B cell (primary cell): ENCODE measurements around the gene SACM1L. TPM values are rescaled to one million over a fixed set of nuclear protein-coding genes. Genes with fewer than 3 reads are reported as not detected.
"Not testable (repeated sequence)": the region's sequence is repeated elsewhere in the genome, so short reads cannot be mapped to it uniquely, and the experiment has no call there.

Source experiments
- ATAC-seq: fragments of 200-7000 bp; cut with Tn5 transposase; one replicate; pipeline ENCODE4 v1.10.0; 2021; ENCODE audit warnings: low read depth, mild to moderate bottlenecking, moderate number of reproducible peaks, moderate library complexity
- CTCF ChIA-PET: fragments of 350-600 bp; sonication (Branson Sonifier 250); formaldehyde crosslinking; loops from one replicate; lab custom pipeline; 2021; ENCODE audit warnings: antibody characterized with exemption, inconsistent platforms; lab: Charles Lee
- POLR2A ChIA-PET: fragments of 350-600 bp; sonication (Branson Sonifier 250); formaldehyde crosslinking; loops from one replicate; lab custom pipeline; 2021; ENCODE audit warnings: antibody characterized with exemption; lab: Charles Lee
- DNase-seq: peaks from one replicate; pipeline ENCODE4 v3.0.0; 2013
- H2AFZ ChIP-seq: 2 replicates; pipeline ENCODE4 v1.6.1; 2012; ENCODE audit warnings: mild to moderate bottlenecking, low read depth, low read length; ENCODE audit not compliant: insufficient read depth, poor library complexity, severe bottlenecking
- H3K27ac ChIP-seq, 2 donors: 1 replicate in 1 of 2; 2 replicates in 1 of 2; pipeline ENCODE4 v1.5.1; 2012 to 2013; ENCODE audit warnings: low read length in 2 of 2, mild to moderate bottlenecking in 2 of 2, moderate library complexity in 1 of 2
- H3K27me3 ChIP-seq, 4 experiments: fragments of 200-600 bp in 1 of 4; sonication (generic) in 1 of 4; replicated peaks in 1 of 4; 1 replicate in 2 of 4; 2 replicates in 2 of 4; pipeline versions ENCODE4 v1.6.1 to v1.7.0; 2013 to 2016; ENCODE audit warnings: low read length in 3 of 4, mild to moderate bottlenecking in 2 of 4, mixed read lengths in 1 of 4, moderate library complexity in 1 of 4; ENCODE audit not compliant: insufficient read depth in 4 of 4, control insufficient read depth in 3 of 4; ENCODE audit errors: control extremely low read depth in 1 of 4
- H3K36me3 ChIP-seq, 2 experiments: replicated peaks in 1 of 2; 1 replicate in 1 of 2; 2 replicates in 1 of 2; pipeline versions ENCODE4 v1.6.1 to v1.7.1; 2013; ENCODE audit warnings: low read length in 1 of 2; ENCODE audit not compliant: insufficient read depth in 2 of 2, control insufficient read depth in 1 of 2; ENCODE audit errors: control extremely low read depth in 1 of 2, extremely low read depth in 1 of 2
- H3K4me1 ChIP-seq, 2 donors: fragments of 200-600 bp in 1 of 2; sonication (generic) in 1 of 2; 1 replicate in 1 of 2; 2 replicates in 1 of 2; pipeline versions ENCODE4 v1.5.1 to v1.6.1; 2013 to 2017; ENCODE audit warnings: low read length in 2 of 2; ENCODE audit not compliant: control insufficient read depth in 2 of 2, insufficient read depth in 2 of 2
- H3K4me2 ChIP-seq: replicated peaks from 2 replicates; pipeline ENCODE3; 2012; ENCODE audit warnings: mild to moderate bottlenecking, low read depth, low read length; ENCODE audit not compliant: poor library complexity, severe bottlenecking
- H3K4me3 ChIP-seq, 5 experiments: fragments of 200-600 bp in 1 of 5; sonication (generic) in 1 of 5; 1 replicate in 3 of 5; 2 replicates in 2 of 5; pipeline versions ENCODE4 v1.5.1 to v1.7.0; 2011 to 2016; ENCODE audit warnings: low read length in 4 of 5, mild to moderate bottlenecking in 4 of 5, low read depth in 2 of 5, control low read depth in 1 of 5, moderate library complexity in 1 of 5; ENCODE audit not compliant: insufficient read depth in 1 of 5; ENCODE audit errors: control extremely low read depth in 1 of 5, extremely low read depth in 1 of 5
- H3K79me2 ChIP-seq: fragments of 200-600 bp; sonication (generic); one replicate; pipeline ENCODE4 v1.6.0; 2016; ENCODE audit warnings: low read length; ENCODE audit not compliant: control insufficient read depth, insufficient read depth
- H3K9ac ChIP-seq: fragments of 200-600 bp; sonication (generic); 2 replicates; pipeline ENCODE4 v1.6.1; 2017; ENCODE audit warnings: mild to moderate bottlenecking, low read length, moderate library complexity
- H3K9me3 ChIP-seq, 3 donors: one replicate each; pipeline versions ENCODE4 v1.6.1 to v1.7.1; 2013; ENCODE audit warnings: low read length in 2 of 3; ENCODE audit not compliant: control insufficient read depth in 2 of 3, insufficient read depth in 1 of 3; ENCODE audit errors: control extremely low read depth in 1 of 3
- H4K20me1 ChIP-seq: 2 replicates; pipeline ENCODE4 v1.6.0; 2012; ENCODE audit warnings: mild to moderate bottlenecking, low read length; ENCODE audit not compliant: insufficient read depth, control insufficient read depth, poor library complexity, severe bottlenecking
- H3K27ac Mint-ChIP-seq: one replicate; pipeline ENCODE4 v1.8.0; 2021; ENCODE audit warnings: mixed read lengths
- H3K27me3 Mint-ChIP-seq: one replicate; pipeline ENCODE4 v1.8.0; 2021; ENCODE audit warnings: mixed read lengths
- H3K4me1 Mint-ChIP-seq: one replicate; pipeline ENCODE4 v1.8.0; 2021; ENCODE audit warnings: mixed read lengths
- H3K4me3 Mint-ChIP-seq: one replicate; pipeline ENCODE4 v1.8.0; 2021; ENCODE audit warnings: mixed read lengths
- H3K9me3 Mint-ChIP-seq: one replicate; pipeline ENCODE4 v1.8.0; 2022; ENCODE audit warnings: mixed read lengths; ENCODE audit not compliant: insufficient read depth
- EZH2 ChIP-seq: IDR thresholded peaks from 2 replicates; pipeline ENCODE4 v1.6.1; 2012; ENCODE audit warnings: borderline replicate concordance, low read depth, mild to moderate bottlenecking, moderate library complexity, low read length; ENCODE audit not compliant: insufficient read depth, poor library complexity, severe bottlenecking
- WGBS: methylation state at CpG from one replicate; pipeline ENCODE4 v1.1.5; 2013; ENCODE audit warnings: missing lambda C conversion rate; ENCODE audit not compliant: insufficient coverage; 5-methylcytosine and 5-hydroxymethylcytosine counted together
- intact Hi-C: fragments of 100-400 bp; cut with micrococcal nuclease; formaldehyde crosslinking; loops from one replicate; pipeline ENCODE4 v1.10.0; 2022
- polyA plus RNA-seq: library from polyadenylated mRNA; depleted of rRNA; stranded (reverse); fragments of >200 nt; gene quantifications from 2 replicates; pipeline ENCODE4 v1.2.3, GENCODE V29; 2012
- total RNA-seq, 2 donors: library from RNA; stranded (reverse); fragments of 120-200 nt in 1 of 2; gene quantifications; 1 replicate in 1 of 2; 2 replicates in 1 of 2; pipeline versions ENCODE4 v1.2.3 to v1.2.4, GENCODE V29; 2013 to 2022
- TF ChIP-seq, protein P1 (sequence below): fragments of 200-600 bp; IDR thresholded peaks from one replicate; pipeline ENCODE4 v1.8.0; 2022; ENCODE audit warnings: antibody characterized with exemption, mild to moderate bottlenecking

The SACM1L gene
- total and polyA plus RNA-seq, 2 donors (not counting 1 experiment from before 2014, with no cell fraction given): 20.7 to 85.7 TPM

DNA sequence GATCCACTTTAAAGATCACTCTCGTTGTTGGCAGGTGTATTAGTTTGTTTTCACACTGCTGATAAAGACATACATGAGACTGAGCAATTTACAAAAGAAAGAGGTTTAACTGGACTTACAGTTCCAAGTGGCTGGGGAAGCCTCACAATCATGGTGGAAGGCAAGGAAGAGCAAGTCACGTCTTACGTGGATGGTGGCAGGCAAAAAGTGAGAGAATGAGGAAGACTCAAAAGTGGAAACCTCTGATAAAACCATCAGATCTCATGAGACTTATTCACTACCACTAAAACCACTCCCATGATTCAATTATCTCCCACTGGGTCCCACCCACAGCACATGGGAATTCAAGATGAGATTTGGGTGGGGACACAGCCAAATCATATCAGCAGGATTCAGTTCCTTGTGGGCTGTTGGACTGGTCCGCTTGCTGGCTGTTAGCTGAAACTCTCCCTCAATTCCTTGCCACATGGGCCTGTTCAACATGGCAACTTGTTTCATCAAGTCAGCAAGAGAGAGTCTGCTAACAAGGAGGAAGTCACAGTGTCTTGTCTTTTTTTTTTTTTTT, 59.9 kb downstream of the SACM1L start:
- H4K20me1 ChIP-seq, H3K79me2 ChIP-seq, H3K27ac Mint-ChIP-seq, POLR2A ChIA-PET, H3K4me2 ChIP-seq, DNase-seq, ATAC-seq, intact Hi-C loops, H3K9ac ChIP-seq, H3K4me1 Mint-ChIP-seq, H3K9me3 ChIP-seq, H3K27me3 ChIP-seq, H3K27me3 Mint-ChIP-seq, H3K9me3 Mint-ChIP-seq, H3K4me1 ChIP-seq, H3K4me3 ChIP-seq, H3K27ac ChIP-seq, H2AFZ ChIP-seq, H3K4me3 Mint-ChIP-seq: not testable (repeated sequence)
- CTCF ChIA-PET: interaction anchor here (0.5 kb wide), 1 partner anchor 89 kb away, joined by 5 read pairs; no protein-coding TSS in a partner anchor
- WGBS: 73% methylated on average over 3 of the region's 4 CpGs
- peaks cover 0 to 15% of the 10 kb centered on the region in 2 experiments for H3K36me3 ChIP-seq

DNA sequence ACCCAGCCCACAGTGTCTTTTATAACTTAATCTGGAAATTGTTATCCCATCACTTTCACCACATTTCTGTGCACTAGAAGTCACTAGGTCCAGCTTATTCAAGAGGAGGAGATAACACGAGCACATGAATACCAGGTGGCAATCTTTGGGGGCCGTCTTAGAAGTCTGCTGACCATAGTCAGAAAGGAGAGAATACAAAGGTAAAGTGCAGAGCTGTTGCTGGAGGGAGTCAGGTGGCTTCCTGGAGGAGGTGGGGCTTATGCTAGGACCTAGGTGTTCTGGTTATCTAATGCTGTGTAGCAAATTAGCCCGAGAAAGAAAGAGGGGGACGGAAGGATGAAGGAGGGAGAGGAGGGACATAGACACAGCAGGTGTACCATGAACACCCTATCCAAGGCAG, 60.7 kb downstream of the SACM1L start:
- ChIA-PET POLR2A (no interaction called here), CTCF (interaction anchor here (1.2 kb wide), 1 partner anchor 9 kb away, joined by 3 read pairs; no protein-coding TSS in a partner anchor)
- 100% methylated on average over 3 of the region's 4 CpGs for WGBS
- Histone ChIP-seq H3K27ac (no peak overlapping the region), H3K4me3 (no peak overlapping the region), H3K4me2 (no peak overlapping the region), H3K4me1 (no peaks in the 10 kb centered on the region), H4K20me1 (no peaks in the 10 kb centered on the region), H3K9me3 (no peaks in the 10 kb centered on the region), H2AFZ (no peak overlapping the region), H3K9ac (no peak overlapping the region), H3K36me3 (peaks cover 0 to 9% of the 10 kb centered on the region in 2 experiments), H3K27me3 (no peaks in the 10 kb centered on the region), H3K79me2 (no peaks in the 10 kb centered on the region)
- DNase-seq (no peak), ATAC-seq (no peak)
- H3K27ac Mint-ChIP-seq: no peak overlapping the region
- H3K27me3 Mint-ChIP-seq: no peaks in the 10 kb centered on the region
- H3K4me3 Mint-ChIP-seq: no peak overlapping the region
- no peak for TF ChIP-seq EZH2
- TF ChIP-seq, protein P1, sequence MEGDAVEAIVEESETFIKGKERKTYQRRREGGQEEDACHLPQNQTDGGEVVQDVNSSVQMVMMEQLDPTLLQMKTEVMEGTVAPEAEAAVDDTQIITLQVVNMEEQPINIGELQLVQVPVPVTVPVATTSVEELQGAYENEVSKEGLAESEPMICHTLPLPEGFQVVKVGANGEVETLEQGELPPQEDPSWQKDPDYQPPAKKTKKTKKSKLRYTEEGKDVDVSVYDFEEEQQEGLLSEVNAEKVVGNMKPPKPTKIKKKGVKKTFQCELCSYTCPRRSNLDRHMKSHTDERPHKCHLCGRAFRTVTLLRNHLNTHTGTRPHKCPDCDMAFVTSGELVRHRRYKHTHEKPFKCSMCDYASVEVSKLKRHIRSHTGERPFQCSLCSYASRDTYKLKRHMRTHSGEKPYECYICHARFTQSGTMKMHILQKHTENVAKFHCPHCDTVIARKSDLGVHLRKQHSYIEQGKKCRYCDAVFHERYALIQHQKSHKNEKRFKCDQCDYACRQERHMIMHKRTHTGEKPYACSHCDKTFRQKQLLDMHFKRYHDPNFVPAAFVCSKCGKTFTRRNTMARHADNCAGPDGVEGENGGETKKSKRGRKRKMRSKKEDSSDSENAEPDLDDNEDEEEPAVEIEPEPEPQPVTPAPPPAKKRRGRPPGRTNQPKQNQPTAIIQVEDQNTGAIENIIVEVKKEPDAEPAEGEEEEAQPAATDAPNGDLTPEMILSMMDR: no peak
- peaks cover 2% of the 10 kb centered on the region for H3K4me1 Mint-ChIP-seq
- intact Hi-C loops: no loop called here
- H3K9me3 Mint-ChIP-seq: no peaks in the 10 kb centered on the region
